H9 (cell line): ENCODE measurements around the gene MUC5AC. TPM values are rescaled to one million over a fixed set of nuclear protein-coding genes. Genes with fewer than 3 reads are reported as not detected.

Experiments used
- DNase-seq: peaks from one replicate; pipeline ENCODE4 v3.0.0-alpha.2; 2017
- H2AFZ ChIP-seq: one replicate; pipeline ENCODE4 v1.6.1; 2013; ENCODE audit warnings: mild to moderate bottlenecking, low read length, control low read depth, moderate library complexity
- H2AK5ac ChIP-seq: 2 replicates; pipeline ENCODE4 v1.6.1; 2013; ENCODE audit warnings: low read length, control low read depth, mixed read lengths; ENCODE audit not compliant: insufficient read length
- H2BK120ac ChIP-seq: one replicate; pipeline ENCODE4 v1.6.1; 2013; ENCODE audit warnings: low read depth, mild to moderate bottlenecking, low read length, control low read depth, inconsistent platforms; ENCODE audit not compliant: poor library complexity, severe bottlenecking
- H2BK12ac ChIP-seq: 2 replicates; pipeline ENCODE4 v1.6.1; 2013; ENCODE audit warnings: low read length, control low read depth, mixed read lengths, low read depth; ENCODE audit not compliant: insufficient read length
- H2BK15ac ChIP-seq: 2 replicates; pipeline ENCODE4 v1.6.1; 2013; ENCODE audit warnings: low read depth, low read length, control low read depth
- H2BK20ac ChIP-seq: one replicate; pipeline ENCODE4 v1.6.1; 2013; ENCODE audit warnings: low read depth, mild to moderate bottlenecking, low read length, control low read depth, inconsistent platforms; ENCODE audit not compliant: poor library complexity, severe bottlenecking
- H2BK5ac ChIP-seq: 2 replicates; pipeline ENCODE4 v1.6.1; 2013; ENCODE audit warnings: low read length, control low read depth, mixed read lengths; ENCODE audit not compliant: insufficient read length
- H3K14ac ChIP-seq: 2 replicates; pipeline ENCODE4 v1.6.1; 2013; ENCODE audit warnings: low read length, control low read depth; ENCODE audit not compliant: insufficient read depth
- H3K18ac ChIP-seq: 2 replicates; pipeline ENCODE4 v1.6.1; 2013; ENCODE audit warnings: low read depth, mild to moderate bottlenecking, mixed read lengths, low read length, control low read depth; ENCODE audit not compliant: insufficient read length
- H3K23ac ChIP-seq: 2 replicates; pipeline ENCODE4 v1.6.1; 2013; ENCODE audit warnings: low read length, control low read depth, mixed read lengths, low read depth; ENCODE audit not compliant: insufficient read length
- H3K23me2 ChIP-seq: 2 replicates; pipeline ENCODE4 v1.6.1; 2013; ENCODE audit warnings: low read depth, mild to moderate bottlenecking, mixed read lengths, low read length, control low read depth; ENCODE audit not compliant: insufficient read length, poor library complexity, severe bottlenecking
- H3K27ac ChIP-seq: 2 replicates; pipeline ENCODE4 v1.5.1; 2013; ENCODE audit warnings: low read length, control low read depth, mixed read lengths, low read depth; ENCODE audit not compliant: insufficient read length
- H3K27me3 ChIP-seq: 2 replicates; pipeline ENCODE4 v1.6.1; 2013; ENCODE audit warnings: low read length, control low read depth, inconsistent platforms; ENCODE audit not compliant: insufficient read depth
- H3K4ac ChIP-seq: 2 replicates; pipeline ENCODE4 v1.6.1; 2013; ENCODE audit warnings: low read depth, mild to moderate bottlenecking, control low read depth, inconsistent platforms, low read length, moderate library complexity
- H3K4me1 ChIP-seq: 2 replicates; pipeline ENCODE4 v1.6.1; 2013; ENCODE audit warnings: low read length, control low read depth, inconsistent platforms; ENCODE audit not compliant: insufficient read depth
- H3K4me2 ChIP-seq: 2 replicates; pipeline ENCODE4 v1.6.1; 2013; ENCODE audit warnings: low read length, control low read depth, mixed read lengths; ENCODE audit not compliant: insufficient read length, insufficient read depth
- H3K56ac ChIP-seq: 2 replicates; pipeline ENCODE4 v1.6.1; 2013; ENCODE audit warnings: low read depth, mild to moderate bottlenecking, mixed read lengths, low read length, control low read depth; ENCODE audit not compliant: insufficient read length
- H3K79me1 ChIP-seq: 2 replicates; pipeline ENCODE4 v1.6.1; 2013; ENCODE audit warnings: low read depth, mild to moderate bottlenecking, moderate library complexity, low read length, control low read depth, inconsistent platforms; ENCODE audit not compliant: insufficient read depth, poor library complexity, severe bottlenecking
- H3K79me2 ChIP-seq: 2 replicates; pipeline ENCODE4 v1.6.1; 2013; ENCODE audit warnings: low read length, control low read depth, inconsistent platforms; ENCODE audit not compliant: insufficient read depth
- H3K9ac ChIP-seq: 2 replicates; pipeline ENCODE4 v1.6.1; 2013; ENCODE audit warnings: low read length, control low read depth, mixed read lengths; ENCODE audit not compliant: insufficient read length; ENCODE audit errors: extremely low read depth
- H3K9me3 ChIP-seq: one replicate; pipeline ENCODE4 v1.6.1; 2013; ENCODE audit warnings: low read depth, low read length, inconsistent platforms; ENCODE audit not compliant: control insufficient read depth
- H3T11ph ChIP-seq: one replicate; pipeline ENCODE4 v1.6.1; 2013; ENCODE audit warnings: mild to moderate bottlenecking, low read length, control low read depth, inconsistent platforms
- H4K20me1 ChIP-seq: one replicate; pipeline ENCODE4 v1.6.1; 2013; ENCODE audit not compliant: control insufficient read depth, insufficient read length, insufficient read depth
- H4K5ac ChIP-seq: 2 replicates; pipeline ENCODE4 v1.6.1; 2013; ENCODE audit warnings: low read depth, mild to moderate bottlenecking, mixed read lengths, low read length, control low read depth; ENCODE audit not compliant: insufficient read length
- H4K8ac ChIP-seq: replicated peaks from 2 replicates; pipeline ENCODE4 v1.6.1; 2013; ENCODE audit warnings: low read length, control low read depth, mixed read lengths, low read depth; ENCODE audit not compliant: insufficient read length
- H4K91ac ChIP-seq: 2 replicates; pipeline ENCODE4 v1.6.1; 2013; ENCODE audit warnings: low read depth, mild to moderate bottlenecking, moderate library complexity, mixed read lengths, low read length, control low read depth; ENCODE audit not compliant: insufficient read length
- H3K27ac Mint-ChIP-seq, 3 experiments: 2 replicates in 2 of 3; 3 replicates in 1 of 3; pipeline ENCODE4 v1.8.0; 2020 to 2021; ENCODE audit warnings: mixed read lengths in 3 of 3, mild to moderate bottlenecking in 1 of 3, moderate library complexity in 1 of 3
- H3K27me3 Mint-ChIP-seq: 2 replicates; pipeline ENCODE4 v1.8.0; 2021; ENCODE audit warnings: low read depth, mild to moderate bottlenecking, moderate library complexity, mixed read lengths
- H3K36me3 Mint-ChIP-seq, 3 experiments: 2 replicates in 2 of 3; 3 replicates in 1 of 3; pipeline ENCODE4 v1.8.0; 2020 to 2021; ENCODE audit warnings: low read depth in 3 of 3, mixed read lengths in 3 of 3; ENCODE audit not compliant: insufficient read depth in 1 of 3
- H3K4me1 Mint-ChIP-seq, 2 experiments: 2 replicates each; pipeline ENCODE4 v1.8.0; 2020; ENCODE audit warnings: mixed read lengths in 2 of 2
- H3K4me3 Mint-ChIP-seq, 2 experiments: 2 replicates in 1 of 2; 3 replicates in 1 of 2; pipeline ENCODE4 v1.8.0; 2020 to 2021; ENCODE audit warnings: mild to moderate bottlenecking in 2 of 2, mixed read lengths in 2 of 2, moderate library complexity in 1 of 2
- H3K9me3 Mint-ChIP-seq, 2 experiments: 2 replicates in 1 of 2; 3 replicates in 1 of 2; pipeline ENCODE4 v1.8.0; 2020; ENCODE audit warnings: mild to moderate bottlenecking in 2 of 2, mixed read lengths in 2 of 2, moderate library complexity in 1 of 2
- CTCF ChIP-seq: fragments of 200-600 bp; sonication (generic); conservative IDR thresholded peaks from 3 replicates; pipeline ENCODE4 v1.8.0; 2021; ENCODE audit warnings: antibody characterized with exemption, mild to moderate bottlenecking
- WGBS: extraction: QIAGEN DNeasy Blood & Tissue Kit; methylation state at CpG from one replicate; pipeline ENCODE4 v1.1.7; 2013; ENCODE audit warnings: missing lambda C conversion rate, low lambda C conversion rate, mixed read lengths; ENCODE audit not compliant: insufficient read length; ENCODE audit errors: extremely low coverage; 5-methylcytosine and 5-hydroxymethylcytosine counted together
- total RNA-seq: library from RNA; stranded (reverse); gene quantifications from 2 replicates; pipeline ENCODE4 v1.2.1, GENCODE V29; 2021

The MUC5AC gene
- total RNA-seq, 1 experiment from 2014 or later: not detected

DNA sequence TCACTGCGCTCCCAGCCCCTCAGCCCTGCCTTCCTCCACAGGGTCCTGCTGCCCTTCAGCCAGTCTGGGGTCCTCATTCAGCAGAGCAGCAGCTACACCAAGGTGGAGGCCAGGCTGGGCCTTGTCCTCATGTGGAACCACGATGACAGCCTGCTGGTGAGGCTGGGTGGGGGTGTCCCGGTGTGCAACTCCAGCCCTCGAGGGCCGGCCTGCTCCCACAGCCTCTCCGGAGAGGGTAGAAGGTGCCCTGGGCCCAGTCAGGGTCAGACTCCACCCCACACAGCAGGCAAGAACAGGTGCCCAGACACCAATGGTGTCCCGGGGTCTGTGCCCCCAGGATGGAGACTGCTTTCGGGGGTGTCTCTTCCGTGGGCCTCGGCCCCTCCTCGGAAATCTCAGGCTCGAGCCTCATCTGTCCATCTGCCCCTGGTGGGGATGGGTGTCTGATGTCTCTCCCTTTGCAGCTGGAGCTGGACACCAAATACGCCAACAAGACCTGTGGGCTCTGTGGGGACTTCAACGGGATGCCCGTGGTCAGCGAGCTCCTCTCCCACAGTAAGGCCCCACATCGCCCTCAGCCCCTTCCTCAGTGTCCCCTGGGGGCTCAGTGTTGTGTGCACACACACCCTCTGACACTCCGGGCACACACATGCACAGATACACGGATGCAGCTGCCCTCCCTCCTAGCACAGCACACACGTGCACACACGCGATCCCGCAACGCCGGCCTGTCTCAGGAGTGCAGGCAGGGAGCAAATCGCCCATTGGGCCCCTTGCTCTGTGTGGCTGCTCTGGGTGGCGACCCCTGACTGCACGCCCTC is 4.9 kb downstream of the MUC5AC start:
- peaks cover 0 to 6% of the 10 kb centered on the region in 2 experiments; a peak in 2 of 5 replicates for H3K9me3 Mint-ChIP-seq
- no peaks in the 10 kb centered on the region for H3K79me1 ChIP-seq
- H3K4me1 Mint-ChIP-seq: no peaks in the 10 kb centered on the region
- no peaks in the 10 kb centered on the region for H3K4me1 ChIP-seq
- WGBS: no CpG with 5 or more reads among the region's 28 CpGs
- no peak overlapping the region for H3K4ac ChIP-seq
- no peak overlapping the region for H4K91ac ChIP-seq
- H3K79me2 ChIP-seq: no peaks in the 10 kb centered on the region
- H3K14ac ChIP-seq: no peak overlapping the region; the same call in 1 of the 2 replicates
- H3K23me2 ChIP-seq: no peaks in the 10 kb centered on the region
- no peak overlapping the region for H2BK12ac ChIP-seq
- no peak overlapping the region for H4K8ac ChIP-seq
- no peak overlapping the region for H2BK5ac ChIP-seq
- no peaks in the 10 kb centered on the region for H3K36me3 Mint-ChIP-seq
- H3K9ac ChIP-seq: no peak overlapping the region
- no peak overlapping the region for H3K23ac ChIP-seq
- DNase-seq: no peak
- no peak overlapping the region for H4K5ac ChIP-seq
- no peak overlapping the region for H2BK120ac ChIP-seq
- no peaks in the 10 kb centered on the region for H4K20me1 ChIP-seq
- no peak overlapping the region for H3K18ac ChIP-seq
- no peak overlapping the region for H3T11ph ChIP-seq
- peaks cover 3% of the 10 kb centered on the region; the same call in 1 of the 2 replicates for H3K27me3 Mint-ChIP-seq
- H3K56ac ChIP-seq: no peak overlapping the region
- H3K27ac ChIP-seq: no peak overlapping the region
- H3K27ac Mint-ChIP-seq: no peak overlapping the region
- H2AFZ ChIP-seq: no peak overlapping the region
- no peak overlapping the region for H3K4me3 Mint-ChIP-seq
- TF ChIP-seq CTCF: no peak
- no peak overlapping the region for H2AK5ac ChIP-seq
- H2BK15ac ChIP-seq: no peak overlapping the region
- no peaks in the 10 kb centered on the region for H3K27me3 ChIP-seq
- H3K9me3 ChIP-seq: no peaks in the 10 kb centered on the region
- no peak overlapping the region for H3K4me2 ChIP-seq
- no peak overlapping the region for H2BK20ac ChIP-seq
